GM12878 (cell line): ENCODE data around the gene ZSWIM5.

ENCODE experiments used
- CTCF ChIP-seq, 3 experiments: IDR thresholded peaks in 2 of 3; conservative IDR thresholded peaks in 1 of 3; 2 replicates each; pipeline ENCODE4 v1.5.1; 2011; ENCODE audit warnings: low read depth in 3 of 3, low read length in 3 of 3, mild to moderate bottlenecking in 3 of 3, control low read depth in 2 of 3, moderate library complexity in 2 of 3, inconsistent platforms in 1 of 3, mixed read lengths in 1 of 3; ENCODE audit not compliant: control insufficient read depth in 2 of 3, insufficient read depth in 1 of 3; ENCODE audit errors: extremely low read depth in 1 of 3
- MEF2A ChIP-seq: IDR thresholded peaks from 2 replicates; pipeline ENCODE4 v1.6.1; 2011; ENCODE audit warnings: low read depth, mild to moderate bottlenecking, low read length, moderate library complexity; ENCODE audit not compliant: insufficient read depth
- POLR2A ChIP-seq: IDR thresholded peaks from 2 replicates; pipeline ENCODE4 v1.6.1; 2011; ENCODE audit warnings: low read depth, mild to moderate bottlenecking, low read length
- SMARCA5 ChIP-seq: fragments of 450-650 bp; IDR thresholded peaks from 2 replicates; pipeline ENCODE4 v1.6.1; 2017; ENCODE audit warnings: mild to moderate bottlenecking

- TF ChIP-seq CTCF (IDR thresholded peaks at IDR 0.05 in 2 of 3, conservative IDR thresholded peaks at IDR 0.05 in 1 of 3; ENCODE audit: control insufficient read depth in 2 of 3, extremely low read depth in 1 of 3, insufficient read depth in 1 of 3, low read depth in 3 of 3, low read length in 3 of 3): no peak
- no peak for TF ChIP-seq POLR2A
- TF ChIP-seq SMARCA5: no peak
- no peak for TF ChIP-seq MEF2A
These were observed 34.8 kb downstream of the ZSWIM5 start for GRCh38 chr1:45171575-45171974.
